Dendritic cell treated with granulocyte-macrophage colony-stimulating factor and Interleukin-4, amounts not matched to agents 40 ng/mL and 50 ng/mL, for 4 days (primary cell): ENCODE measurements around the gene AGER.
"Not testable (repeated sequence)": the region's sequence is repeated elsewhere in the genome, so short reads cannot be mapped to it uniquely, and the experiment has no call there.

ENCODE experiments used
- H3K27ac Mint-ChIP-seq: one replicate; pipeline ENCODE4 v1.8.0; 2022; ENCODE audit warnings: mild to moderate bottlenecking, mixed read lengths
- H3K27me3 Mint-ChIP-seq: one replicate; pipeline ENCODE4 v1.8.0; 2022; ENCODE audit warnings: mild to moderate bottlenecking, mixed read lengths
- H3K36me3 Mint-ChIP-seq: one replicate; pipeline ENCODE4 v1.8.0; 2022; ENCODE audit warnings: low read depth, mixed read lengths
- H3K4me1 Mint-ChIP-seq: one replicate; pipeline ENCODE4 v1.8.0; 2022; ENCODE audit warnings: low read depth, mixed read lengths
- H3K4me3 Mint-ChIP-seq: one replicate; pipeline ENCODE4 v1.8.0; 2022; ENCODE audit warnings: mild to moderate bottlenecking, moderate library complexity, mixed read lengths
- H3K9me3 Mint-ChIP-seq: one replicate; pipeline ENCODE4 v1.8.0; 2022; ENCODE audit warnings: mixed read lengths
- intact Hi-C: fragments of 100-400 bp; cut with micrococcal nuclease; formaldehyde crosslinking; loops from one replicate; pipeline ENCODE4 v1.15.0; 2022

AGER gene

GRCh38 chr6:32149092-32149755 is 34.8 kb downstream of the AGER start:
- Mint-ChIP-seq H3K4me3 (peak overlapping the region; percentile 80), H3K4me1 (peaks cover 39% of the 10 kb centered on the region), H3K9me3 (no peaks in the 10 kb centered on the region), H3K27me3 (peaks cover 81% of the 10 kb centered on the region), H3K36me3 (no peaks in the 10 kb centered on the region), H3K27ac (peak overlapping the region; percentile 69)
- intact Hi-C loops, result no loop called here

DNA sequence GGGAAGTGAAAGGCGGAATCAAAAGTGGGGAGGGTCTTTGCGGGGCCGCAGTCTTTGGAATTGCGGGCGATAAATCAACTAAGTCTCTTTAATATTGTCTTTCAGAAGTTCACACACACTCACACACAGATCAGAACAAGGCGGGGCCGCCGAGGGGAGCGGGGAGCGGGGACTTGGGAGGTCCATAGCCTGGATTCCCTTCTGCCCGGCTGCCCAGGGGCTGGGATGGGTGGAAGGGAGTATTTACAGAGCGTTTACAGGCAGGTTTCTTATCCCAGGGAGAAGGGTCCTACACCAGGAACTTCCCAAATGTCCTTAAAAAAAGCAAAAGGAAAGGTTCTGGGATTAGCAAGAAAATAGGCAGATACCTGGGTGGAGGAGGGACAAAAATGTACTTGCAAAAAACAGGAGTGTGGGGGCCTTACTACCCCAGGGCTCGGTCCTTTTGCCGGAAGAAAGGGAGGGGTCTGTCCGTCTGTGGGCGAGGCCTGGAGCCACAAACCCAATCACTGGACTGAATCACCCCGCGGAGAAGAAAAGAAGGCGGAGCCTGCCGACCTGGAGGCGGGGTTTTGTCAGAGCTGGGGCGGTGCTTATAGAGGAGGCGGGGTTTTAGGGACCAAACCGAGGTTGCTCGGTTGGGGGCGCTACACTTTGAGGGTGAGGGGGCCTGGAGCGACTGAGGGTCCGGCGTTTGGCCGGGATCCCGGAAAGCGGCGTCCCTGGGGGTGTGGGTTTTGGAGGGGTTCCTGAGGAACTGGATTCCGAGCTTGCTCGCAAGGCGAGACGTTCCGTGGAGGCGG is 35.6 kb downstream of the AGER start:
- intact Hi-C loops, result no loop called here
- Mint-ChIP-seq H3K27ac (peak overlapping the region; percentile 69), H3K36me3 (no peaks in the 10 kb centered on the region), H3K9me3 (no peaks in the 10 kb centered on the region), H3K4me1 (peaks cover 31% of the 10 kb centered on the region), H3K27me3 (peaks cover 76% of the 10 kb centered on the region), H3K4me3 (peak overlapping the region; percentile 80)

DNA sequence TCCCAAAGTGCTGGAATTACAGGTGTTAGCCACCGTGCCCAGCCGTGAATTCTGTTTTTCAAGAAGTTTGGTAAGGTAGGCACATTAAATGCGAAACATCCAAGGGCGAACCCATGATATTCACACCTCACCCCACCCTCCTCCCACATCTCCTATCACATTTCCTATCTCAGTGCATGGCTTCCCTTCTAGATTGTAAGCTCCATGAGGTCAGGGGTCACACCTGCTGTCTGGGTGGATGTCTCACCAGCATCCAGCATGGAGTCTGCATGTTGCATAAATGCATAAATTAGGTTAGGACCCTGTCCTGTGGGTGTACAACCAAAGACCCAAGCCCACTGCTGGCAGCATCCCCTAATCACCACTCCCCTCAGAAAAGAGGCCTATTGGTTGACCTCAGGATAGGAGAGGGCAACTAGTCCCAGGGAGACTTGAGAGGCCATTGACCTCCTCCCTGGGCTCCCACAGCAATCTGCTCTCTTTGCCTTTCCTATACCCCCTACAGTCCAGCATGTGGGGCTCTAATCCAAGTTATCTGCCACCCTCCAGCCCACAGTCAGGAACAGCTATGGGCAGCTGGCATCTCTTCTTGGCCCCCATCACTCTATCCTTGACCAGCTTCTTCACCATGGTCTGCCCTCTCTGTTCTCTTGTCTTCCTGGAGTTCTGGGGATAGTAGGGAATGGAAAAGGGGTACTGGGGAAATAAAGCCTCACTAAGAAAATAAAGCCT is 36.5 kb downstream of the AGER start:
- Mint-ChIP-seq H3K4me3 (peak overlapping the region; percentile 80), H3K9me3 (no peaks in the 10 kb centered on the region), H3K36me3 (no peaks in the 10 kb centered on the region), H3K4me1 (peaks cover 24% of the 10 kb centered on the region), H3K27ac (peak overlapping the region; percentile 69), H3K27me3 (peaks cover 67% of the 10 kb centered on the region)
- intact Hi-C loops, result no loop called here

DNA sequence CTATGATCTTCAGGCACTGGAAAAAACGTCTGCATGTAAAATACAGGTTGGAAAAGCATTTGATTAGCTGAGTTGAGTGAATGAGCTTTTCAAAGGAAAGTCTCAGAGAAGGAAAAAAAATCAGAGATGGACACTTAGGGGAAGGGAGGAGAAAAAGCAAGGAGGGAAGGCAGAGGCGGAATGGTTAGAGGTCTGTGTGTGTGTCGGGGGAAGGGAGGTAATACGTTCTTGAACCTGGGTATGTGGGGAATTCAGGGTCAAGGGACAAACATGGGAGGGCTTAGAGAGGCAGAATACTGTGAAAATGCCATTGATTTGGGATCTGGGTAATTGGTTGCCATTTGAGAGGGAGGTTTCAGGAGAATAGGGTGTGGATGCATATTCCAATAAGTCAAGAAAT is 37.4 kb downstream of the AGER start:
- Mint-ChIP-seq H3K9me3 (no peaks in the 10 kb centered on the region), H3K4me3 (no peak overlapping the region), H3K27ac (no peak overlapping the region), H3K4me1 (peaks cover 31% of the 10 kb centered on the region), H3K27me3 (peaks cover 63% of the 10 kb centered on the region), H3K36me3 (no peaks in the 10 kb centered on the region)
- intact Hi-C loops, result no loop called here

DNA sequence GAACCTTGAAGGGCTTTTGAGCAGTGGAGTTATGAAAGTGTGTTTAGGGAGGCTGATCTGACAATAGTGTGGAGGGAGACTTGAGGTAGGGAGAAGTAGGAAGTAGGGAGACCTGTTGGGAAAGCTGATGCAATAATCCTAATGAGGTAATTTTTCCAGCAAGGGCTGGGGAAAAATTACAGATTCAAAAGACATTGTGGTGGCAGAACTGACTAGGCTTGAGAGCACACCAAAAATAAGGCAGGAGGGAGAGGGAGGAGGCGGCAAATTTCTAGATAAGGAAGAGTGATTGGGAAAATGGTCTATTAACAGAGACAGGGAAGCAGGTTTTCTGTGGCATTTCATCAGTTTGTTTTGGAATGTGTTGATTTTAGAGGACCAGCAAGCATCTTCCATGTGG is 37.8 kb downstream of the AGER start:
- Mint-ChIP-seq H3K36me3 (no peaks in the 10 kb centered on the region), H3K27ac (no peak overlapping the region), H3K9me3 (no peaks in the 10 kb centered on the region), H3K4me3 (no peak overlapping the region), H3K4me1 (peaks cover 30% of the 10 kb centered on the region), H3K27me3 (peaks cover 61% of the 10 kb centered on the region)
- intact Hi-C loops, result no loop called here

DNA sequence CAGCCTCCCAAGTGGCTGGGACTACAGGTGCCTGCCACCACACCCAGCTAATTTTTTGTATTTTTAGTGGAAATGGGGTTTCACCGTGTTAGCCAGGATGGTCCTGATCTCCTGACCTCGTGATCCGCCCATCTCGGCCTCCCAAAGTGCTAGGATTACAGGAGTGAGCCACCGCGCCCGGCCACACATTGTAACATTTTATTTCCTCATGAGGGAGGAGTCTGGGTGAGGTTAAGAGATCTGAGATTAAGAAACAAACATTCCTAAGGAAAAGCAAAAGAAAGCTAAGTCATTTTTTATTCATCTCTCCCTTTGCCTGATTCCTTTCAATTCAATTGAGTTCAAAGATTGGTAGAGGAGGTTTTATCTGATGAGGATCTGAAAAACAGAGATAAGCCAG is 39.8 kb downstream of the AGER start:
- Mint-ChIP-seq H3K4me1 (peaks cover 27% of the 10 kb centered on the region), H3K27me3 (peaks cover 43% of the 10 kb centered on the region)
- H3K27ac Mint-ChIP-seq, H3K9me3 Mint-ChIP-seq, intact Hi-C loops, H3K36me3 Mint-ChIP-seq, H3K4me3 Mint-ChIP-seq: not testable (repeated sequence)

DNA sequence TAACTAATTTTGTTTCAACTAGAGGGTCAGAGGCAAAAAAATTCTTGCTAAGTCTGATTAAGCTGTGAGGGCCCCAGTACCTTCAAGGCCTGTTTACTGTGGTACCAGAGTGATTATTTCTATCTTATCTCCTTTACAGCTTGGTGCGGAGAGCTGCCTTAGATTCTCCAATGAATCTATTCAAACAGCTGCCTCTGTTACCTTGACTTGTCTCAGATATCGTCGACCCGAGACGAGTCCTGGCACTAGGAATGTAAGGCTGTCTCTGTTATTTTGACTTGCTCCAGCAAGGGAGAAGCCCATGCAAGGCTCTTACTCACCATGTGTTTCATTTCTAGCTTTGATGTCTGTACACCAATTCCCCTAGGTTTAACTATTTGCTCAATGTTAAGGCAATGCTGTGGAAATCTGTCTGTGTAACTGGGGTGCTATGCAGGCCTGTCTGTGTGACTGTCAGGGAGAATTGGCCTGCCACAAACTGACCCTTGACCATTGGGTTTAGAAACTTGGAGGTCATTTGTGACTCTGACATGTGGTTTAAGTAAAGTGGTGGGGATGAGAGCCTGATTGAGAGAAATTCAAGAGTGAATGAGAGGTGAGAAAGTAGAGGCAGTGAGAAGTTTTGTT is 43.5 kb downstream of the AGER start:
- no peak overlapping the region for H3K4me3 Mint-ChIP-seq
- intact Hi-C loops, result no loop called here
- no peak overlapping the region for H3K27ac Mint-ChIP-seq
- H3K4me1 Mint-ChIP-seq, result peaks cover 10% of the 10 kb centered on the region
- no peaks in the 10 kb centered on the region for H3K36me3 Mint-ChIP-seq
- H3K9me3 Mint-ChIP-seq, result no peaks in the 10 kb centered on the region
- H3K27me3 Mint-ChIP-seq, result peaks cover 12% of the 10 kb centered on the region

DNA sequence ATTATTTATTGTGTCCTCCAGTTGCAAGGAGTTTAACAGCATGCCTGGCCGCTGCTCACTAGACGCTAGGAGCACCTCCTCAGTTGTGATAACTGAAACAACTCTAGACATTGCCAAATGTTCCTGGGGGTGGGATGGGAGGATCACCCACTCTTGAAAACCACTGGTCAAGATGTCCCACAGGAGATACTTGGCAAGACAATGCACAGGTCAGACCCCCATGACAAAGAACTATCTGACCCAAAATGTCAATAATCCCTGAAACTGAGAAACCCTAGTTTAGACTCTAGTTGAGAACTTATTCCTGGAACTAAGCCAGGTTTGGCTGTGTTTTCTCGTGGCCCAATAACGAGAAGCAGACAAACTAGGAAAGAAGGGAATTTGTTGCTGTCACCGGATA is 44.5 kb downstream of the AGER start:
- H3K27me3 Mint-ChIP-seq, result peaks cover 17% of the 10 kb centered on the region
- intact Hi-C loops, result no loop called here
- no peak overlapping the region for H3K27ac Mint-ChIP-seq
- peaks cover 10% of the 10 kb centered on the region for H3K4me1 Mint-ChIP-seq
- H3K9me3 Mint-ChIP-seq, result no peaks in the 10 kb centered on the region
- H3K4me3 Mint-ChIP-seq, result no peak overlapping the region
- H3K36me3 Mint-ChIP-seq, result no peaks in the 10 kb centered on the region

- Mint-ChIP-seq H3K9me3 (no peaks in the 10 kb centered on the region), H3K4me1 (peaks cover 10% of the 10 kb centered on the region), H3K27me3 (peaks cover 24% of the 10 kb centered on the region), H3K36me3 (no peaks in the 10 kb centered on the region), H3K4me3 (no peak overlapping the region), H3K27ac (no peak overlapping the region)
- intact Hi-C loops, result no loop called here
Measured at GRCh38 chr6:32137454-32137853, 46.6 kb downstream of the AGER start.

DNA sequence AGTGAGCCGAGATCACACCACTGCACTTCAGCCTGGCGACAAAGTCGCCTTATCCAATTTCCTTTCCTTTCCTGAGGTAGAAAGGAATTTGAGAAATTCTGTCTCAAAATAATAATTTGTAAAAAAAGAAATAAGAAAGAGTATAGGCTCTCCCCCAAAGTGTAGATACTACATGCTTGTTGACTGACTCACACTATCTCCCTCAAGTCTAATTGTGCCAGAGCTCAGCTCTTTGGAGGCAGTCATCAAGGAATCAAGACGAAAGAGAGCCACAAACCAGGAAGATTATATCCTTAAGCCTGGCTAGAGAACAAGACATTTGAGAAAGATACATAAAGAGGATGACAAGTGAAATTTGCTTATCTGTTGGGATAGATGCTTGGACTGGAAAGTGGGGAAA is 50.3 kb downstream of the AGER start:
- no peaks in the 10 kb centered on the region for H3K9me3 Mint-ChIP-seq
- peaks cover 18% of the 10 kb centered on the region for H3K27me3 Mint-ChIP-seq
- H3K27ac Mint-ChIP-seq, result no peak overlapping the region
- H3K36me3 Mint-ChIP-seq, result no peaks in the 10 kb centered on the region
- H3K4me3 Mint-ChIP-seq, result no peak overlapping the region
- H3K4me1 Mint-ChIP-seq, result peaks cover 12% of the 10 kb centered on the region
- intact Hi-C loops, result no loop called here

- Mint-ChIP-seq H3K9me3 (no peaks in the 10 kb centered on the region), H3K27me3 (peaks cover 18% of the 10 kb centered on the region), H3K27ac (no peak overlapping the region), H3K4me3 (no peak overlapping the region), H3K36me3 (peaks cover 12% of the 10 kb centered on the region), H3K4me1 (peaks cover 22% of the 10 kb centered on the region)
- intact Hi-C loops, result no loop called here
Measured at GRCh38 chr6:32132110-32132509, 51.9 kb downstream of the AGER start.

DNA sequence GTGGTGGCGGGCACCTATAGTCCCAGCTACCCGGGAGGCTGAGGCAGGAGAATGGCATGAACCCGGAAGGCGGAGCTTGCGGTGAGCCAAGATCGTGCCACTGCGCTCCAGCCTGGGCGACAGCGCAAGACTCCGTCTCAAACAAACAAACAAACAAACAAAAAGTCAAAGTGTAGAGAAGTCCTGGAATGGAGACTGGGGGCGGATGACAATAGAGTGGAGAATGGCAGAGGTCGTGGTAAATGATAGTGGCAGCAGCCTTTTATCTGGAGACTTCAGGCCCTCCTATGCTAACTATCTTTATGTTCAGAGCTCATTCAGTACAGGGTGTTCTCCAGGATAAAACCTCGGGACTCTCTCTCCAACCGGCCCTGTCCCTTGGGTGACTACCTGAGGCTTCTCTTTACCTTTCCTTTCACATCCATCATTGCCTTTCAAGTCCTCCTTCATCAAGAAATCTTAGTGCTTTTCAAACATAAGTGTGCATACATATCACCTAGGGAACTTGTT is 52.6 kb downstream of the AGER start:
- intact Hi-C loops, result no loop called here
- no peak overlapping the region for H3K27ac Mint-ChIP-seq

More for the DNA sequence above, 52.6 kb downstream of the AGER start:
- Mint-ChIP-seq H3K9me3 (no peaks in the 10 kb centered on the region), H3K4me1 (peaks cover 29% of the 10 kb centered on the region), H3K36me3 (peaks cover 18% of the 10 kb centered on the region), H3K27me3 (peaks cover 18% of the 10 kb centered on the region), H3K4me3 (no peak overlapping the region)
